ENCODE data around the gene KLF18.
"Not testable (repeated sequence)": the region's sequence is repeated elsewhere in the genome, so short reads cannot be mapped to it uniquely, and the experiment has no call there.

KLF18 gene

DNA sequence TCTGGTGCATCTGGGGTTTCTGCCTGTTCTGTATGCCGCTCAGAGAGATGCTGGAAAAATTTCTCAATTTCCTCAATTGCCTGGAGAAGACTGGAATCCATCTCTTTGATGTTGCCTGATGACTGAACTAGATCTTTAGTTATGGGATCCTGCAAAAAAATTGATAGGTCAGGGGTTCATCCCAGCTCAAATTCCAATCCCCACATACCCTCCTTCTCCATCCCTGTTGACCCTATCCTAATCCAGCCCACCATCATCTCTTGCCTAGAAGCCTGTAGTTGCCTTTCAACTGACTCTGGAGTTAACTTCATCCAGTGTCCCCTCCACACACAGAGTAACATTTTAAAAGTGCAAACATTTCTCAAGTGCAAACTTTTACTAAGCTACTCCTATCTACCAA lies at the start of gene KLF18:
KLF18 (minus strand) TSS at position 101 of the 400 bp plus-strand sequence; CDS start at position 101, 0 bp downstream.
- DNase-seq, result no peak

GRCh38 chr1:44174630-44175029 lies 33.2 kb upstream of the KLF18 start:
- DNase-seq, result no peak

DNA sequence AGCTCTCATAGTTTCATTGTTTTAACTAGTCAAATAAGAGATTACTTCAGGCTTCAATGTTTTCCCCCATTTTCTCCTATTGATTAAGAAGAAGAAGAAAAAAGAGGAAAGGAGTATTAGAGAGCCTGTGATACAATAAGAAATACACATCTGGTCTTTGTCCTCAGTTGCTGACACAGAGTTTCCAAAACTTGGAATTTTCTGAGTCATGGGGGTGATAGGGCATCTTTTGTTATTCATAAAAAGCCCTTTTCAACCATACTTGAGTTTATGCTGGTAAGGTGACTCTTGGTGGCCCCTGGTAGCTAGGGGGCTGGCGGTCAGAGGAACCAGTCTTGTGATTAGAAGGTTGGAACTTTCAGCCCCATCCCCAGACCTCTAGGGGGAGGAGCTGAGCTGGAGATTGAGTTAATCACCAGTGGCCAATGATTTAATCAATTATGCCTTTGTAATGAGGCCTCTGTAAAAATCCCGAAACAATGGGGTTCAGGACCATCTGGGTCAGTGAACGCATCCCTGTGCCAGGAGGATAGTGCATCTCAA lies 28.9 kb upstream of the KLF18 start:
- no peak for DNase-seq

DNA sequence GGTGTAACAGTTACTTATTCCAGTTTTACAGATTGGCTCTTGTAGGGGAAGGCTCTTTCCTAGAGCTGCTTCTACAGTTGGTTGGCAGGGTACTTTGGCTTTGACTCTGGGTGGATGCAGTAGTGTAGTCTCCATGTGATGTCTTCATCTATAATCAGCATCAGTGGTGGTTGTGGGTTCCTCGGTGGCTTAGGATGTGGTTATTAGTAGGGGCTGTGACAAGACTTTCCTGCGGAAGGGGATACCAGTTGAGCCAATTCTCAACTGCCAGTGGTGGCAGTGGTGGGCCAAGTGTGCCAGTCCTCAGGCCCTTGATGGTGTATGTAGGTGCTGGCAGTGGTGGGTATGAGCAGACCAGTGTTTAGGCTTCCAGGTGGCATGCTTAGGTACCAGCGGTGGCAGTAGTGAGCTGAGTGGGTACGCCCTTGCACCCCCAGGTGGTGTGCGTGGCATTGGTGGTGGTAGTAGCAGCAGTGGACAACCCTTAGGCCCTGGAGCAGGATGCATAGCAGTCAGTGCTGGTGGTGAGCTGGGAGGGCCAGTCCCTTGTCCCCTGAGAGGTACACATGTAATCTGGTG lies 27.2 kb upstream of the KLF18 start:
- DNase-seq, result no peak

- no peak for DNase-seq
These were observed 20.1 kb upstream of the KLF18 start for GRCh38 chr1:44161546-44161945.

DNA sequence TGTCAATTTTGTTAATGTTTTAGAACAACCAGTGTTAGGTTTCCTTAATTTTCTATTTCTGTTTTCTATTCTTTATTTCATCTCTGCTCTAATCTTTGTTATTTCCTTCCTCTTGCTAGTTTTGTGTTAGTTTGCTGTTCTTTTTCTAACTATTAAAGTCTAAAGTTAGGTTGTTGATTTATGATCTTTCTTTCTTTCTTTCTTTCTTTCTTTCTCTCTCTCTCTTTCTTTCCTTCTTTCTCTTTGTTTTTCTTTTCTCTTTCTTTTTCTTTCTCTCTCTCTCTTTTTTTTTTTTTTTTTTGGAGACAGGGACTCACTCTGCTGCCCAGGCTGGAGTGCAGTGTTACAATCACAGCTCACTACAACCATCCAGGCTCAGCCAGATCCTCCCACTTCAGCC lies 17.4 kb upstream of the KLF18 start:
- no peak for DNase-seq

DNA sequence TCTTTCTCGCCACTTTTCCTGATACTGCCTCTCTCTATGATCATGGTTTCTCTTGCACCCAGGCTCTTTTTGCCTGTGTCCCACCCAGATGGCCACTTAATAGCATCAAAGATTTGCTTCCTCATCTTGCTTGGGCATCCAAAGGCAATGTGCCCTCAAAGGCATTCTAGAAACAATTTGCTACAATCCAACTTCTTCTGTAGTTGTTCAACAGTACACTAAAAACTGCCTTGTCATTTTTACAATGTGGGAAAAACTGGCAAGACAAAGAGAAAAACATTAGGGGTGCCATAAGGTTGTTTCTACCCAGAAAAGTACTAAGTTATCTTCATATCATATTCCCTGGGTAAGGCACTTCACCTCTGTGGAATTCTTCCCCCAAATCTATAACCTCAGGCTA lies 16.5 kb upstream of the KLF18 start:
- no peak for DNase-seq

DNA sequence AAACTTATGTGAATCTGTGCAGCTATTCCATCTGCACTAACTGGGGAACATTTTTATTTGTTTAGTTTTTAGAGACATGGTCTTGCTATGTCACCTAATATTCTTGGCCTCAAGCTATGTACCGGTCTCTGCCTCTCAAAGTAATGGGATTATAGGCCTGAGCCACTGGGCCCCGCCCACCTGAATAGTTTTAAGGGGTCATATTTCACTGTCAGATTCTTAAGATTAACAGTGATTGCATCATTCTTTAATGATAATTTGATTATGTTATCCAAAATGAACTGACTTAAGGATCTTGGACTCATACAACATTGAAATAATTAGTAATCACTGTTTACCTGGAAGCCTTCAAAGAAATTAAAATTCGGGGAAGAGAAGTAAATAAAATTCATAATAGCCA lies 12.6 kb upstream of the KLF18 start:
- DNase-seq, result peak; percentile 5

- DNase-seq, result no peak
These were observed 11.3 kb upstream of the KLF18 start for GRCh38 chr1:44152692-44153091.

GRCh38 chr1:44151808-44152207 lies 10.4 kb upstream of the KLF18 start:
- no peak for DNase-seq

DNA sequence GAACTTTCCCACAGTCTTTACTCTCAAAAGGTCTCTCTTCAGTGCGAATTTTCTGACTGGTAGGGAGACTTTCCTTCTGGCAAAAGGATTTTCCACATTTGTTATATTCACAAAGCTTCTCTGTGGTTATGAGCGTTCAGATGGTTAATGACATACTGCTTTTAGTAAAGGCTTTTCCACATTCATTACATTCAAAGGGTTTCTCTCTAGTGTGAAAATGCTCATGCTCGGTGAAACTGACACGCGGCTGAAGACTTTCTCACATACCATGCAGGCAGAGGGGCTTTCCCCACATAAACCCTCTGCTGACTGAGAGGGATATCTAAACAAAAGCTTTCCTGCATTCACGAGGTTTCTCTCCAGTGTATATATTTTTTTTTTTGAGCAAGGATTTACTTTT lies 9.9 kb upstream of the KLF18 start:
- DNase-seq, result no peak

DNA sequence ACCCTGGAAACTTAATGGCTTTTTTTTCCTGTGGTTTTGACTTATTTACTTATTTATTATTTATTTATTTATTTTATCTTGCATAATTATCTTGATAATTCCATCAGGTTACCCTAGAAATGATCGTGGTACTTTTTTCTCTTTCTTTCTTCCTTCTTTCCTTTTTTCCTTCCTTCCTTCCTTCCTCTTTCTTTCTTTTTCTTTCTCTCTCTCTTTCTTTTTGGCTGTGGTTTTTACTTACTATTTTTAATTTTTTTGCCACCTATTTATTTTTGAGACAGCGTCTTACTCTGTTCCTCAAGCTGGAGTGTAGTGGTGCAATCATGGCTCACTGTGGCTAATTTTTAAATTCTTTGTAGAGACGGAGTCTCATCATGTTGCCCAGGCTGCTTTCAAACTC lies 6.2 kb upstream of the KLF18 start:
- DNase-seq, result no peak

DNA sequence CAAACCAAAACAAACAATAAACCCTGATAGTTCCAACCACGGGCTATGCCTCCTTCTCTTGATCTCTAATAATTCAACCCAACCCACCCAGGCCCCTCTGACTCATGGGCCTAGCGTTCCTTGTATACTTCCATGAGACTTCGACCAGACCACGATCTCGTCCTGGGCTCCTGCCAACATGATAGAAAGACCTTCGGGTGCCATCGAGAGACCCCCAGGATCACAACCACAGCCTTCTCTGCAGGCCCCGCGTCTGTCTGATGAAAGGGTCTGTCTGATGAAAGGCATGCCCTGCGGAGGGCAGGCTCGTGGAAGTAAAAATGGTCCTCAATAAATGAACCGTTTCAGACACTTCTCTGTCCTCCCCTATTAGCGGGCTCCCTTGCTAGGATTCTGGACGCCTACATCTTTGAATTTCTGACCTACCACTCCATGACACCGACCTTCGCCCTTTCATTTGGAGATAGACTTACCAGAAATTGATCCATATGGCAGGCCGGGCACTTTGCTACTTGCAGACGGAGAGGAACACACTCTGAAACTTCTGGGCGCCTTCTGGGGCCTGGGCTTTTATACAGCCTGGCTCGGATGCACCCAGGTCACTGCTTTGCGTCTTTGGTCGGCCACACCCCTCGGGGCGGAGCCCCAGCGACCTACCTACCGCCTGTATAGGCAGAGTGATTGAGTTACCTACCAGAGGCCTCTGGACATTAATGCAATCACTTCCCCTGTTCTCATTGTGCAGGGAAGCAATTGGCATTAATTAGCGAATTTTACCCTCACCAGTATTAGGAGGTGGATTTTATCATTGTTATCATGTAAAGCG lies 5.3 kb upstream of the KLF18 start:
- no peak for DNase-seq

GRCh38 chr1:44144962-44145756 lies 3.7 kb upstream of the KLF18 start:
- no peak for DNase-seq

GRCh38 chr1:44139565-44139964 lies 1.9 kb downstream of the KLF18 start:
- DNase-seq, result not testable (repeated sequence)

- DNase-seq, result no peak
These were observed 3.2 kb downstream of the KLF18 start for GRCh38 chr1:44138239-44138638.

- no peak for DNase-seq
These were observed 5.5 kb downstream of the KLF18 start for GRCh38 chr1:44135886-44136285.

DNA sequence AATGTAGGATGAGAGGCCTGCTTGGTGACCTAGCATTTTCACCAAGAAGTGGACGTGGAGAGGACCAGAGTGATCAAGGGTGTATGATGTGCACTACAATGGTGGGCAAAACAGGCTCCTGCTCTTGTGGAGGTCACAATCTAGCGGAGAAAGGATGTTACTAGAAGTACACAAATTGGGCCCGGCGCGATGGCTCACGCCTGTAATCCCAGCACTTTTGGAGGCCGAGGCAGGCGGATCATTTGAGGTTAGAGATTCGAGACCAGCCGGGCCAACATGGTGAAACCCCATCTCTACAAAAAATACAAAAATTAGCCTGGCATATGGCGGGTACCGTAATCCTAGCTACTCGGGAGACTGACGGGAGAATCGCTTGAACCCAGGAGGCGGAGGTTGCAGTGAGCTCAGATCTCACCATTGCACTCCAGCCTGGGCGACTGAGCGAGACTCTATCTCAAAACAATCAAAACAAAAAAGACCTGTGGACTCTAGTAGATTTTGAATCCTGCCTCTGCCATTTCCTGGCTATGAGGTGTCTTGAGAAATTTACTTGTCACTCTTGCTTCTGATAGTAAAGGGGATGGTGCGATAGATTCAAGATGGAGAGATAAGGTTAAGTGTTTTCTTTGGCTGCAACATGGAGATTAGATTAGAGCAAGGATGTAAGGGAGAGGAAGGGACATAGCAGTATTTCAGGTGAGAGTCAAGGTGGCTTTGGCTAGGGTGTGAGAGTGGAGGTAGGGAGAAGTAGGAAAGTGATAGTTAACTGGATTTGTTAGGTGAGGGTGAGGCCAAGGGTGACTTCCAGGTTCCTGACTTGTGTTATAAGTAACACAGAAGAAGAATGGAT lies 7.1 kb downstream of the KLF18 start:
- DNase-seq, result no peak

GRCh38 chr1:44131411-44131810 lies 10.0 kb downstream of the KLF18 start:
- no peak for DNase-seq

GRCh38 chr1:44129616-44130500 lies 11.6 kb downstream of the KLF18 start:
- no peak for DNase-seq

GRCh38 chr1:44120398-44120949 lies 21.0 kb downstream of the KLF18 start:
- no peak for DNase-seq
